Central memory CD8-positive, alpha-beta T cell (primary cell): ENCODE results near the gene E4F1.
A peak's percentile ranks its signal among the peaks of the same experiment; 100 is the strongest.
"Not testable (repeated sequence)": the region's sequence is repeated elsewhere in the genome, so short reads cannot be mapped to it uniquely, and the experiment has no call there.

Experiments
- ATAC-seq: fragments of 150-1000 bp; cut with Tn5 transposase; replicated peaks from 2 replicates; pipeline ENCODE4 v1.10.0; 2022; ENCODE audit warnings: mild to moderate bottlenecking, moderate FRiP score, moderate number of reproducible peaks; ENCODE audit not compliant: poor library complexity, severe bottlenecking; ENCODE audit errors: extremely low read depth
- DNase-seq, 2 donors: peaks; one replicate each; pipeline ENCODE4 v3.0.0; 2021; ENCODE audit warnings: low spot score in 2 of 2
- H3K27ac Mint-ChIP-seq: one replicate; pipeline ENCODE4 v1.8.0; 2022; ENCODE audit warnings: low read depth, mild to moderate bottlenecking, moderate library complexity, mixed read lengths
- H3K27me3 Mint-ChIP-seq: one replicate; pipeline ENCODE4 v1.8.0; 2022; ENCODE audit warnings: mixed read lengths
- H3K36me3 Mint-ChIP-seq: one replicate; pipeline ENCODE4 v1.8.0; 2022; ENCODE audit warnings: mild to moderate bottlenecking, moderate library complexity, mixed read lengths; ENCODE audit not compliant: insufficient read depth
- H3K4me1 Mint-ChIP-seq: one replicate; pipeline ENCODE4 v1.8.0; 2022; ENCODE audit warnings: mixed read lengths
- H3K4me3 Mint-ChIP-seq: one replicate; pipeline ENCODE4 v1.8.0; 2022; ENCODE audit warnings: mild to moderate bottlenecking, moderate library complexity, mixed read lengths
- H3K9me3 Mint-ChIP-seq: one replicate; pipeline ENCODE4 v1.8.0; 2022; ENCODE audit warnings: mixed read lengths

The E4F1 gene

GRCh38 chr16:2238150-2238837 lies 14.9 kb downstream of the E4F1 start:
- Mint-ChIP-seq H3K27ac (no peak overlapping the region), H3K27me3 (no peaks in the 10 kb centered on the region), H3K9me3 (no peaks in the 10 kb centered on the region), H3K36me3 (peaks cover 3% of the 10 kb centered on the region), H3K4me3 (no peak overlapping the region), H3K4me1 (no peaks in the 10 kb centered on the region)
- DNase-seq (no peak), ATAC-seq (no peak)

GRCh38 chr16:2238838-2239675 lies 15.7 kb downstream of the E4F1 start:
- Mint-ChIP-seq H3K27ac (no peak overlapping the region), H3K4me1 (no peaks in the 10 kb centered on the region), H3K4me3 (no peak overlapping the region), H3K27me3 (no peaks in the 10 kb centered on the region), H3K9me3 (no peaks in the 10 kb centered on the region), H3K36me3 (peaks cover 3% of the 10 kb centered on the region)
- DNase-seq = no peak
- no peak for ATAC-seq

GRCh38 chr16:2240331-2240730 lies 16.9 kb downstream of the E4F1 start:
- ATAC-seq, H3K4me3 Mint-ChIP-seq, H3K27ac Mint-ChIP-seq: not testable (repeated sequence)

GRCh38 chr16:2242598-2242997 lies 19.2 kb downstream of the E4F1 start:
- H3K36me3 Mint-ChIP-seq = peaks cover 6% of the 10 kb centered on the region

More at GRCh38 chr16:2240331-2240730, 16.9 kb downstream of the E4F1 start:
- H3K27me3 Mint-ChIP-seq, DNase-seq, H3K36me3 Mint-ChIP-seq, H3K4me1 Mint-ChIP-seq, H3K9me3 Mint-ChIP-seq: not testable (repeated sequence)

GRCh38 chr16:2243031-2243528 lies 19.7 kb downstream of the E4F1 start:
- no peak for DNase-seq
- Mint-ChIP-seq H3K4me3 (no peak overlapping the region), H3K36me3 (peaks cover 6% of the 10 kb centered on the region), H3K27me3 (no peaks in the 10 kb centered on the region), H3K9me3 (no peaks in the 10 kb centered on the region), H3K27ac (no peak overlapping the region), H3K4me1 (no peaks in the 10 kb centered on the region)
- no peak for ATAC-seq

More at GRCh38 chr16:2242598-2242997, 19.2 kb downstream of the E4F1 start:
- Mint-ChIP-seq H3K9me3 (no peaks in the 10 kb centered on the region), H3K4me1 (no peaks in the 10 kb centered on the region), H3K27me3 (no peaks in the 10 kb centered on the region), H3K4me3 (no peak overlapping the region), H3K27ac (no peak overlapping the region)
- ATAC-seq (no peak), DNase-seq (no peak)

- no peak for ATAC-seq
- DNase-seq = no peak
- H3K4me3 Mint-ChIP-seq = no peak overlapping the region
- no peaks in the 10 kb centered on the region for H3K27me3 Mint-ChIP-seq
- no peaks in the 10 kb centered on the region for H3K9me3 Mint-ChIP-seq
- H3K27ac Mint-ChIP-seq = no peak overlapping the region
- H3K4me1 Mint-ChIP-seq = no peaks in the 10 kb centered on the region
- H3K36me3 Mint-ChIP-seq = peaks cover 6% of the 10 kb centered on the region
Measured at GRCh38 chr16:2243781-2244180, 20.4 kb downstream of the E4F1 start.

DNA sequence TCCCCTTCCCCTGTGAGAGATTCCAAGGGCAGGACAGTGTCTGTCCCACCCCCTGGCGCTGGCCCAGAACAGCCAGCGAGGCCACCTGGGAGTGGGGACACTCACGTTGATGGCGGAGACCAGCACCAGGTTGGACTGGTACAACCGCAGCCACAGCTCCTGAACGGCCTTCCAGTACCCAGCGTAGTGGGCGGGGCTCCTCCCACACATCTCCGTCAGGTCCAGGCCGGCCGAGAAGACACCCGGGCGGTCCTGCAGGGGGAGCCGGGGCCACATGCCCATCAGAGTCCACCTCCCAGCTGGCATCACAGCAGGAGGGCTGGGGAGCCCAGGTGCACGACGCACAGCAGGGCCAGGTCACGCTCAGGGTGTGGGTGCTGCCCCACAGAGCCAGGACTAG lies 20.9 kb downstream of the E4F1 start:
- Mint-ChIP-seq H3K4me1 (no peaks in the 10 kb centered on the region), H3K4me3 (no peak overlapping the region), H3K27ac (no peak overlapping the region), H3K36me3 (peaks cover 5% of the 10 kb centered on the region), H3K27me3 (no peaks in the 10 kb centered on the region), H3K9me3 (no peaks in the 10 kb centered on the region)
- ATAC-seq (no peak), DNase-seq (no peak)

- no peak overlapping the region for H3K27ac Mint-ChIP-seq
- H3K4me1 Mint-ChIP-seq = no peaks in the 10 kb centered on the region
- H3K9me3 Mint-ChIP-seq = no peaks in the 10 kb centered on the region
- no peak overlapping the region for H3K4me3 Mint-ChIP-seq
- peaks cover 4% of the 10 kb centered on the region for H3K36me3 Mint-ChIP-seq
- ATAC-seq (no peak), DNase-seq (no peak)
- no peaks in the 10 kb centered on the region for H3K27me3 Mint-ChIP-seq
Measured at GRCh38 chr16:2244926-2245795, 21.8 kb downstream of the E4F1 start.

DNA sequence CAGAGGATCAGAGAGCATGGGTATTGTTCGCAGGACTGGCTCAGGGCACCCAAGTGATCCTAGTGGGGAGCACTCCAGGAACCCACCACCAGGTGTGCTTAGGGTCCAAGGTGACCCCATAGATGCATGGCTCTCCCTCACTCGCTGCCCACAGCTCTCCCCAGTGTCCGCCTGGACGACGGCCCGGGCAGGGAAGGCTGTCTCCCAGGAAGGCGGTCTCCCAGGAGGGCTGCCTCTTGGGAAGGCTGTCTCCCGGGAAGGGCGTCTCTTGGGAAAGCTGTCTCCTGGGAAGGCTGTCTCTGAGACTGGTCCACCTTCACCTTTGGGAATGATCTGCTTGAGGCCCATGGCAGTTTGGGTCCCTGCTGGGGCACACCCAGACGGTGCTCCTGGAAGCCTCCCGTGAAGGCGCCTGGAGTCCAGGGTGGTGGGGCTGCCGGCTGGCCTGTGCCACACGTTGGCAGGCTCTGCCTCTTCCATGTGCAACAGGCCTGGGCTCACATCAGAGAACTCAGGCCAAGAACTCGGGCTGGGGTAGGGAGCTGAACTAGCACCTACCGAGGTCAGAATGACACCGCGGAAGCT lies 23.0 kb downstream of the E4F1 start:
- Mint-ChIP-seq H3K27ac (no peak overlapping the region), H3K9me3 (no peaks in the 10 kb centered on the region), H3K4me3 (no peak overlapping the region), H3K27me3 (no peaks in the 10 kb centered on the region), H3K4me1 (no peaks in the 10 kb centered on the region), H3K36me3 (peaks cover 9% of the 10 kb centered on the region)
- ATAC-seq (no peak), DNase-seq (no peak)

DNA sequence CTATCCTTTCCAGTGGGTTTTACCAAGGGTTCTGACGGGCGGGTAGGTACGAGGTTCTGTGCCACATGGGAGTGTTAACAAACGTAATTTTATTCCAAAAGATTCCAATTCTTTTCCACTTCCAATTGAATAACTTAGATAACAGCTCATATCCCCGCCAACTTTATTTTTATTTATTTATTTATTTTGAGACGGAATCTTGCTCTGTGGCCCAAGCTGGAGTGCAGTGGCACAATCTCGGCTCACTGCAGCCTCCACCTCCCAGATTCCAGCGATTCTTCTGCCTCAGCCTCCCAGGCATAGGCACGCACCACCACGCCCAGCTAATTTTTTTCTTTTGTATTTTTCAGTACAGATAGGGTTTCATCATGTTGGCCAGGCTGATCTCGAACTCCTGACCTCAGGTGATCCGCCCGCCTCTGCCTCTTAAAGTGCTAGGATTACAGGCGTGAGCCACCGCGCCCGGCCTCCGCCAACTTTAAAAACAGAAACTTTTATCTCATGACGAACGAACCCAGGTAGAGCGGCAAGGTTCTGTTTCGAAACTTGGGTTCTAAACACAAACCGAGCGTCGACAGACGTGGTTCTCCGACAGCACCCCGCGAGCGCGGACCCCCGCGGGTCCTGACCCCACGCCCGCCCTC lies 27.4 kb downstream of the E4F1 start:
- Mint-ChIP-seq H3K4me3 (peak overlapping the region; percentile 81), H3K4me1 (no peaks in the 10 kb centered on the region), H3K36me3 (peaks cover 40% of the 10 kb centered on the region), H3K27me3 (no peaks in the 10 kb centered on the region), H3K9me3 (no peaks in the 10 kb centered on the region), H3K27ac (peak overlapping the region; percentile 91)
- peak in 1 of 2 donors; percentile 21 for DNase-seq
- ATAC-seq = no peak

DNA sequence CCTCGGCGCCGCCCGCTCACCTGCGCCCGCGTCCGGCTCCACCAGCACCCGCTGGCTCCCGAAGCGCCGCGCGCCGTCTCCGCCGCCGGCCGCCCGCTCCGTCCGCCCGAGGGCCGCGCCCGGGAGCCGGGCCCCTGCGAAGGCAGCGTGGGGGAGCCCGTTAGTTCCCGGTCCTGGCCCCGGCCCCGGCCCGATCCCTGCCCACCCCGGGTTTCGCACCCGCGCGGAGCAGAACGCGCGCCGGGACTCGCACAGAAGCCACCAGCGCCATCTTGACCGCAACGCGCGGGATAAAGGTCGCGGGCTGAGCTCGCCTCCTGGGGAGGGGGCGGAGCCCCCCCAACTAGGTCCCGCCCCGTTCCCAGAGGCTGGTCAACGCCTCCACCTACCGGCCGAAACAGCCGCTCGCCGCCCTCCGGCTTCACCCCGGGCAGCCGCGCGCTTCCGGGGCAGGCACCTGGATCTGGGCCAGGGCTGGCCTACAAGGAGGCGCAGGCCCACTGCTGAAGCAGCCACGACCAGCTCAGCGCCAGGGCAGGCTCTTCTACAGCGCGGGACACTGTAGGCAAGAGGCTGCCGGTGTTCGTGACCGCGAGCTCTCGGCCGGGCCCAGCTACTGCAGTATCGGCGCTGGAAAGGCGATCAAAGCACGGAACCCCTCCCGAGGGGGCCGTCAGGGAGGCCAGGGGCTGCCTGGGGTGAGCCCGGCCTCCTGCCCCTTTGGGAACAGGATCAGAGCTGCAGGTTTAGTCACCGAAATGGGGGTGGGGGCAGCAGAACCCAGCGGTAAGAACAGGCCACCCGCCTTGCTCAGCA lies 28.1 kb downstream of the E4F1 start, which contains the start of gene ECI1:
Gene ECI1, minus strand, starts transcription at position 292 of the 816 bp plus-strand sequence. Its CDS starts 21 bp downstream, at position 271.
- DNase-seq (peak; percentile 52 to 57), ATAC-seq (peak; percentile 77)
- Mint-ChIP-seq H3K27ac (peak within 1 kb of the TSS; percentile 91), H3K9me3 (no peaks in the 10 kb centered on the region), H3K27me3 (no peaks in the 10 kb centered on the region), H3K4me3 (peak within 1 kb of the TSS; percentile 81), H3K36me3 (peaks cover 45% of the 10 kb centered on the region), H3K4me1 (peaks cover 4% of the 10 kb centered on the region)
